Upper lobe of left lung (tissue), 4 donors: ENCODE data around the gene RAI14.

Experiments
- POLR2A ChIP-seq, 4 donors: fragments of 450-650 bp; IDR thresholded peaks; one replicate each; pipeline ENCODE4 v1.5.1; 2016 to 2017; ENCODE audit warnings: antibody characterized with exemption in 4 of 4, mild to moderate bottlenecking in 2 of 4
- POLR2AphosphoS5 ChIP-seq, 2 donors: sonication (generic); formaldehyde crosslinking; IDR thresholded peaks; one replicate each; pipeline ENCODE4 v1.5.1; 2017; ENCODE audit warnings: antibody characterized with exemption in 2 of 2
- TF ChIP-seq, protein P1 (sequence below), 6 experiments: fragments of 450-650 bp in 4 of 6; fragments of 200-600 bp in 2 of 6; sonication (generic) in 2 of 6; IDR thresholded peaks; one replicate each; pipeline ENCODE4 v1.5.1; 2016 to 2019; ENCODE audit warnings: antibody characterized with exemption in 6 of 6

DNA sequence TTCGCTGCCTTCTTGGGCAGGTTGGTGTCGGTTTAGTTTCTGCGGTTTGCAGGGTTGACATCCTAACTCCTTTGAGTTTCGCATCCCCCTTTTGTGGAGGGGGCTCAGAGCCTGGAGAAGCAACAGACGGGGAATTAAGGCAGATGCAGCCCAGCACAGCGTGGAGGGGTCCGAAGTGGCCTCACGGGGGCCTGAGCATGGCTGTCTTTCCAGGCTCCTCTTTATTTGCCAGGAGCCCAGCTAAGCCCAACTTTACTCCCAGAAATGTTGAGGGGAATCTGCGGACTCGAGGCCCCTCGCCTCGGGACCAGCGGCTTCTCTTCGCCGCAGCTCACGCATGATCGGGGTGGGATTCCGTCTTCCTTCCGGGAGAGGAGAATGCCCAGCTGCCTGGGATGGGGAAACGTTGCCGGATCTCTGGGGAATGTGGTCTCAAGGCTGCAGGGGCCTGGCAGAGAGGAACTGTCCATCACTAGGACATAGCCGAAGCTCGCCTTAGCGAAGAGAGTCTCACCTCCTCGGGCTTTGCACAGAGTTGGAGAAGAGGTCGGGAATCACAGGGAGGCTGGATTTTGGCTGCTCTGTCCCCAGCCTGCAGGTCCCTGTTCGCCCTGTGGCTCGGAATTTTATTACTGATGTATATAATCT, 1.3 kb downstream of the RAI14 start:
- TF ChIP-seq, protein P1, sequence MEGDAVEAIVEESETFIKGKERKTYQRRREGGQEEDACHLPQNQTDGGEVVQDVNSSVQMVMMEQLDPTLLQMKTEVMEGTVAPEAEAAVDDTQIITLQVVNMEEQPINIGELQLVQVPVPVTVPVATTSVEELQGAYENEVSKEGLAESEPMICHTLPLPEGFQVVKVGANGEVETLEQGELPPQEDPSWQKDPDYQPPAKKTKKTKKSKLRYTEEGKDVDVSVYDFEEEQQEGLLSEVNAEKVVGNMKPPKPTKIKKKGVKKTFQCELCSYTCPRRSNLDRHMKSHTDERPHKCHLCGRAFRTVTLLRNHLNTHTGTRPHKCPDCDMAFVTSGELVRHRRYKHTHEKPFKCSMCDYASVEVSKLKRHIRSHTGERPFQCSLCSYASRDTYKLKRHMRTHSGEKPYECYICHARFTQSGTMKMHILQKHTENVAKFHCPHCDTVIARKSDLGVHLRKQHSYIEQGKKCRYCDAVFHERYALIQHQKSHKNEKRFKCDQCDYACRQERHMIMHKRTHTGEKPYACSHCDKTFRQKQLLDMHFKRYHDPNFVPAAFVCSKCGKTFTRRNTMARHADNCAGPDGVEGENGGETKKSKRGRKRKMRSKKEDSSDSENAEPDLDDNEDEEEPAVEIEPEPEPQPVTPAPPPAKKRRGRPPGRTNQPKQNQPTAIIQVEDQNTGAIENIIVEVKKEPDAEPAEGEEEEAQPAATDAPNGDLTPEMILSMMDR (IDR thresholded peaks at IDR 0.05), result no peak
- peak in 1 of 4 donors; percentile 18 for TF ChIP-seq POLR2A (IDR thresholded peaks at IDR 0.05)
- peak in 1 of 2 donors; percentile 18 for TF ChIP-seq POLR2AphosphoS5 (IDR thresholded peaks at IDR 0.05)
